Stomach smooth muscle (tissue), 2 donors: ENCODE measurements around the gene SRGN.

Source experiments
- H3K27ac ChIP-seq: one replicate; pipeline ENCODE4 v1.7.0; 2013; ENCODE audit warnings: mild to moderate bottlenecking, low read length, inconsistent platforms
- H3K27me3 ChIP-seq, 2 donors: one replicate each; pipeline ENCODE4 v1.7.0; 2013; ENCODE audit warnings: low read length in 2 of 2; ENCODE audit not compliant: insufficient read depth in 2 of 2, control insufficient read depth in 1 of 2
- H3K36me3 ChIP-seq, 2 donors: one replicate each; pipeline ENCODE4 v1.7.0; 2013; ENCODE audit warnings: low read length in 2 of 2; ENCODE audit not compliant: control insufficient read depth in 2 of 2, insufficient read depth in 2 of 2
- H3K4me1 ChIP-seq: one replicate; pipeline ENCODE4 v1.7.0; 2013; ENCODE audit warnings: low read length; ENCODE audit not compliant: control insufficient read depth, insufficient read depth
- H3K4me3 ChIP-seq, 2 donors: one replicate each; pipeline ENCODE4 v1.7.0; 2013; ENCODE audit warnings: low read length in 2 of 2
- H3K9ac ChIP-seq, 2 donors: one replicate each; pipeline ENCODE4 v1.7.0; 2013; ENCODE audit warnings: low read length in 2 of 2, mild to moderate bottlenecking in 1 of 2
- H3K9me3 ChIP-seq, 2 donors: one replicate each; pipeline ENCODE4 v1.7.0; 2013; ENCODE audit warnings: low read length in 2 of 2; ENCODE audit not compliant: control insufficient read depth in 2 of 2
- donor health status: healthy.
- donor health status: Pancreatic carcinoma.

SRGN gene

GRCh38 chr10:69074532-69074931, 13.4 kb upstream of the SRGN start:
- Histone ChIP-seq H3K27me3 (no peaks in the 10 kb centered on the region), H3K4me3 (no peak overlapping the region), H3K9ac (no peak overlapping the region), H3K36me3 (no peaks in the 10 kb centered on the region), H3K4me1 (no peaks in the 10 kb centered on the region), H3K9me3 (no peaks in the 10 kb centered on the region), H3K27ac (no peak overlapping the region)

- H3K27ac ChIP-seq = no peak overlapping the region
Measured at GRCh38 chr10:69075431-69075830, 12.5 kb upstream of the SRGN start.

GRCh38 chr10:69078311-69078710, 9.6 kb upstream of the SRGN start:
- Histone ChIP-seq H3K4me3 (no peak overlapping the region), H3K27ac (no peak overlapping the region), H3K9me3 (no peaks in the 10 kb centered on the region), H3K9ac (no peak overlapping the region), H3K36me3 (no peaks in the 10 kb centered on the region), H3K27me3 (no peaks in the 10 kb centered on the region), H3K4me1 (no peaks in the 10 kb centered on the region)

More at GRCh38 chr10:69075431-69075830, 12.5 kb upstream of the SRGN start:
- H3K36me3 ChIP-seq = no peaks in the 10 kb centered on the region
- no peaks in the 10 kb centered on the region for H3K4me1 ChIP-seq
- no peak overlapping the region for H3K9ac ChIP-seq
- H3K9me3 ChIP-seq = no peaks in the 10 kb centered on the region
- H3K27me3 ChIP-seq = no peaks in the 10 kb centered on the region
- H3K4me3 ChIP-seq = no peak overlapping the region

GRCh38 chr10:69080226-69080625, 7.7 kb upstream of the SRGN start:
- Histone ChIP-seq H3K27ac (no peak overlapping the region), H3K9ac (no peak overlapping the region), H3K27me3 (peaks cover 0 to under 1% of the 10 kb centered on the region in 2 donors), H3K36me3 (no peaks in the 10 kb centered on the region), H3K9me3 (no peaks in the 10 kb centered on the region), H3K4me1 (no peaks in the 10 kb centered on the region), H3K4me3 (no peak overlapping the region)

- Histone ChIP-seq H3K27me3 (peaks cover 0 to 2% of the 10 kb centered on the region in 2 donors), H3K36me3 (no peaks in the 10 kb centered on the region), H3K4me3 (peak overlapping the region in 1 of 2 donors; percentile 52), H3K4me1 (no peaks in the 10 kb centered on the region), H3K9me3 (no peaks in the 10 kb centered on the region), H3K27ac (no peak overlapping the region), H3K9ac (no peak overlapping the region)
Measured at GRCh38 chr10:69086001-69086509, 1.8 kb upstream of the SRGN start.

- Histone ChIP-seq H3K27me3 (peaks cover 0 to 2% of the 10 kb centered on the region in 2 donors), H3K4me1 (no peaks in the 10 kb centered on the region), H3K4me3 (peak overlapping the region in 1 of 2 donors; percentile 35), H3K36me3 (no peaks in the 10 kb centered on the region), H3K9ac (peak overlapping the region; percentile 21 to 56), H3K9me3 (no peaks in the 10 kb centered on the region), H3K27ac (peak overlapping the region; percentile 25)
Measured at GRCh38 chr10:69088471-69088769, 517 bp downstream of the SRGN start.

GRCh38 chr10:69088801-69089501, 1.0 kb downstream of the SRGN start:
- Histone ChIP-seq H3K4me3 (no peak overlapping the region), H3K4me1 (no peaks in the 10 kb centered on the region), H3K27ac (peak overlapping the region; percentile 25), H3K36me3 (no peaks in the 10 kb centered on the region), H3K9ac (peak overlapping the region in 1 of 2 donors; percentile 56), H3K27me3 (peaks cover 0 to 2% of the 10 kb centered on the region in 2 donors), H3K9me3 (no peaks in the 10 kb centered on the region)

GRCh38 chr10:69089638-69090599, 2.0 kb downstream of the SRGN start:
- Histone ChIP-seq H3K9me3 (no peaks in the 10 kb centered on the region), H3K27me3 (peaks cover 0 to 2% of the 10 kb centered on the region in 2 donors), H3K27ac (no peak overlapping the region), H3K9ac (no peak overlapping the region), H3K4me3 (peak overlapping the region in 1 of 2 donors; percentile 5), H3K36me3 (no peaks in the 10 kb centered on the region), H3K4me1 (no peaks in the 10 kb centered on the region)

GRCh38 chr10:69090685-69091084, 2.8 kb downstream of the SRGN start:
- no peaks in the 10 kb centered on the region for H3K27me3 ChIP-seq
- H3K9ac ChIP-seq = no peak overlapping the region
- H3K4me1 ChIP-seq = no peaks in the 10 kb centered on the region
- H3K9me3 ChIP-seq = no peaks in the 10 kb centered on the region
- no peaks in the 10 kb centered on the region for H3K36me3 ChIP-seq
- no peak overlapping the region for H3K27ac ChIP-seq
- H3K4me3 ChIP-seq = no peak overlapping the region

GRCh38 chr10:69091143-69091651, 3.3 kb downstream of the SRGN start:
- no peak overlapping the region for H3K27ac ChIP-seq
- H3K4me3 ChIP-seq = no peak overlapping the region

More at GRCh38 chr10:69091143-69091651, 3.3 kb downstream of the SRGN start:
- H3K4me1 ChIP-seq = no peaks in the 10 kb centered on the region
- no peak overlapping the region for H3K9ac ChIP-seq
- H3K36me3 ChIP-seq = no peaks in the 10 kb centered on the region
- no peaks in the 10 kb centered on the region for H3K27me3 ChIP-seq
- no peaks in the 10 kb centered on the region for H3K9me3 ChIP-seq
